ENCODE results near the gene ETV3L. TPM values are rescaled to one million over a fixed set of nuclear protein-coding genes. Genes with fewer than 3 reads are reported as not detected.

The ETV3L gene
- total and polyA plus RNA-seq, 2 of the 8 experiments (the other 6 are each of a cell fraction or from before 2014, with no cell fraction given) = 0.17 to 0.26 TPM

DNA sequence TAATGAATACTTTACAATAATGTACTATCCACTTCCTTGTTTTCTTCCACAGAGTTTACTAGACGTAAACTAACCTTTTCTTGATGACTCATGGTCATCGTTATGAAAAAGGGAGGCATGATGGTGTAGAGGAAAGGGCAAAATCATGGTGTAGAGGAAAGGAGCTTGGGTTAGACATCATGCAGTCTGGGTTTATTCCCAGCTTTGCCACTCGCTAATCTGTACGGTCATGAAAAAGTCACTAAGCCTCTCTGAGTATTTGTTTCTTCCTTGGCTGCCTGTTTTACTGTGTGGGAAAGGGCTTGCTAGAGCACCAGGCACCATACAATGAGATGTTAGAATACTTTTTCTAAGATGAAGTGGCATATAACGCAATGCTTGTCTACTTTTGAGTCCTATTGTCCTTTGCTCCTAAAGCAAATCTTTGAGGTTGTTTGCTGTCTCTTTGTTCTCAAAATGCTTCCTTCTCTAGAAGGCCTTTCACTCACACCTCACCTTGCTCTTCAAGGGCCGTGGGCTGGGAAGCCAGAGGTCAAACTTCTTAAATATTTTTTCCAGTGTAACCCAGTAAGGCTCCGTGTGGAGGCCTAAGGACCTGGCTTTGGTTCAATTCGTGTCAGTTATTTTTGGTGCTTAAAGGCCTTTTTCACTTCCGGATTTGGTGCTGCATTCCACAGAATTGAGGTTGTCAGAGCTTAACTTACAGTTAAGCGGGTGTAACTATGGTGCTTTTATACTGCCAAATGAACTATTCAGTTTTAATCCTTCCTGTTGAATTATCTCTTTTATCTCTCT lies 48.5 kb upstream of the ETV3L start:
- FAIRE-seq (no peak), DNase-seq (ENCODE audit: low read depth in 1 of 2, low spot score in 2 of 2) (no peak)
- Histone ChIP-seq H3K14ac (ENCODE audit: insufficient read length) (no peak overlapping the region), H3K23me2 (ENCODE audit: low read depth, low read length) (peaks cover 2% of the 10 kb centered on the region; the same call in 1 of the 2 replicates), H2AK5ac (ENCODE audit: low read depth, low read length) (no peak overlapping the region), H3K79me2 (ENCODE audit: control insufficient read depth in 1 of 2, insufficient read depth in 2 of 2, low read length in 2 of 2) (no peaks in the 10 kb centered on the region), H2AFZ (ENCODE audit: low read length) (no peak overlapping the region), H3K27me3 (replicated peaks in 1 of 4; ENCODE audit: control insufficient read depth in 3 of 4, extremely low read depth in 1 of 4, insufficient read depth in 3 of 4, low read length in 3 of 4) (peaks cover 0 to 1% (median 0%) of the 10 kb centered on the region in 4 experiments; a peak in 1 of 7 replicates), H3K4me2 (ENCODE audit: insufficient read depth in 1 of 2, low read depth in 2 of 2, low read length in 2 of 2) (no peak overlapping the region), H4K91ac (replicated peaks; ENCODE audit: insufficient read length, low read length) (no peak overlapping the region), H3K56ac (replicated peaks; ENCODE audit: insufficient read length, low read depth, low read length) (no peak overlapping the region), H3K4me3 (ENCODE audit: extremely low read depth in 1 of 4, insufficient read depth in 2 of 4, low read depth in 3 of 4, low read length in 4 of 4) (no peak overlapping the region), H2BK15ac (ENCODE audit: low read length) (no peak overlapping the region), H2BK12ac (ENCODE audit: low read depth, low read length) (no peak overlapping the region), H3K79me1 (ENCODE audit: low read depth, low read length) (no peaks in the 10 kb centered on the region), H3K27ac (ENCODE audit: low read depth, low read length) (no peak overlapping the region), H3K4ac (replicated peaks; ENCODE audit: insufficient read length, low read depth, low read length) (no peak overlapping the region), H3K23ac (ENCODE audit: insufficient read length) (no peak overlapping the region), H2BK5ac (ENCODE audit: low read depth, low read length) (no peak overlapping the region), H3K36me3 (ENCODE audit: control insufficient read depth in 2 of 4, insufficient read depth in 4 of 4, low read length in 3 of 4) (no peaks in the 10 kb centered on the region), H4K20me1 (replicated peaks in 1 of 2; ENCODE audit: control insufficient read depth in 1 of 2, insufficient read depth in 2 of 2, low read length in 2 of 2) (no peaks in the 10 kb centered on the region), H3K18ac (ENCODE audit: extremely low read depth, low read length) (no peak overlapping the region), H4K5ac (ENCODE audit: insufficient read length, low read depth, low read length) (no peak overlapping the region), H2BK20ac (ENCODE audit: low read length) (no peak overlapping the region), H3K4me1 (replicated peaks in 1 of 4; ENCODE audit: control insufficient read depth in 3 of 4, insufficient read depth in 4 of 4, low read length in 3 of 4) (no peaks in the 10 kb centered on the region), H2BK120ac (replicated peaks; ENCODE audit: low read depth, low read length) (no peak overlapping the region), H3K9me3 (ENCODE audit: insufficient read depth in 2 of 2, low read depth in 1 of 2, low read length in 1 of 2) (no peaks in the 10 kb centered on the region), H4K8ac (ENCODE audit: extremely low read depth, insufficient read depth, low read length) (no peak overlapping the region), H3K9ac (replicated peaks in 1 of 4; ENCODE audit: extremely low read depth in 1 of 4, low read depth in 3 of 4, low read length in 3 of 4) (no peak overlapping the region)
- WGBS, 2 experiments (ENCODE audit: extremely low coverage in 1 of 2, insufficient coverage in 1 of 2, insufficient read length in 1 of 2, insufficient replicate concordance in 2 of 2, low coverage in 1 of 2, low lambda C conversion rate in 2 of 2, missing lambda C conversion rate in 1 of 2) = 83% methylated on average over 10 of the region's 10 CpGs; no CpG with 5 or more reads in 1 of the 2 experiments
- TF ChIP-seq MAFK (IDR thresholded peaks at IDR 0.05; ENCODE audit: low read depth, low read length) (no peak), EP300 (IDR thresholded peaks at IDR 0.05; ENCODE audit: borderline replicate concordance in 1 of 2, low read depth in 2 of 2, low read length in 2 of 2) (no peak), BRCA1 (IDR thresholded peaks at IDR 0.05; ENCODE audit: low read depth, low read length) (no peak), CREB1 (IDR thresholded peaks at IDR 0.05) (no peak), SP2 (IDR thresholded peaks at IDR 0.05; ENCODE audit: low read length) (no peak), TAF7 (optimal IDR thresholded peaks at IDR 0.05; ENCODE audit: borderline replicate concordance, low read depth, low read length) (no peak), PHF8 (conservative IDR thresholded peaks at IDR 0.05; ENCODE audit: low read depth, low read length) (no peak), TCF12 (IDR thresholded peaks at IDR 0.05; ENCODE audit: low read depth, low read length) (no peak), RAD21 (IDR thresholded peaks at IDR 0.05 in 1 of 2, conservative IDR thresholded peaks at IDR 0.05 in 1 of 2; ENCODE audit: low read depth in 2 of 2, low read length in 2 of 2) (no peak), SP1 (IDR thresholded peaks at IDR 0.05; ENCODE audit: low read depth, low read length) (no peak), ASH2L (IDR thresholded peaks at IDR 0.05; ENCODE audit: low read length) (no peak), KDM4A (IDR thresholded peaks at IDR 0.05; ENCODE audit: low read depth, low read length, severe bottlenecking) (no peak)
- POLR2A ChIA-PET (ENCODE audit: partially characterized antibody) = interaction anchor here (0.7 to 1.2 kb wide), 4 partner anchors 8 to 22 kb away, joined by 3 to 4 read pairs (median 3); partner anchors contain the start of gene ETV3
- CTCF ChIA-PET (ENCODE audit: partially characterized antibody) = interaction anchor here (0.8 to 16.2 kb wide), 5 partner anchors 6 to 57 kb away, joined by 3 to 187 read pairs (median 5); no protein-coding TSS in a partner anchor
